Pancreas (tissue), 10 donors: ENCODE data around the gene YBX2. TPM values are rescaled to one million over a fixed set of nuclear protein-coding genes. Genes with fewer than 3 reads are reported as not detected.

Experiments
- ATAC-seq, 4 donors: fragments of 200-7000 bp; cut with Tn5 transposase; one replicate each; pipeline versions ENCODE4 v1.8.0 to v1.9.1; 2020; ENCODE audit warnings: mild to moderate bottlenecking in 4 of 4, moderate library complexity in 4 of 4
- DNase-seq, 6 donors: peaks; one replicate each; pipeline ENCODE4 v3.0.0-alpha.2; 2020
- FAIRE-seq: peaks from 2 replicates; lab custom pipeline; 2012; peaks lifted over from hg19 to GRCh38; lab: Jason Lieb, UNC
- H3K27ac ChIP-seq, 4 donors: fragments of 200-600 bp; sonication (generic); 1 replicate in 3 of 4; 2 replicates in 1 of 4; pipeline versions ENCODE4 v1.5.0 to v1.8.0; 2020
- H3K27me3 ChIP-seq, 4 donors: fragments of 200-600 bp; one replicate each; pipeline ENCODE4 v1.8.0; 2021
- H3K36me3 ChIP-seq, 3 donors: fragments of 200-600 bp; sonication (generic) in 1 of 3; one replicate each; pipeline versions ENCODE4 v1.5.0 to v1.8.0; 2020 to 2021
- H3K4me1 ChIP-seq, 3 donors: fragments of 200-600 bp; one replicate each; pipeline ENCODE4 v1.8.0; 2021
- H3K4me3 ChIP-seq, 4 donors: fragments of 200-600 bp; sonication (generic) in 2 of 4; one replicate each; pipeline versions ENCODE4 v1.5.0 to v1.8.0; 2020 to 2021
- H3K9me3 ChIP-seq, 4 donors: fragments of 200-600 bp; one replicate each; pipeline ENCODE4 v1.8.0; 2021
- CTCF ChIP-seq, 4 donors: fragments of 200-600 bp; sonication (generic) in 3 of 4; IDR thresholded peaks; one replicate each; pipeline versions ENCODE4 v1.5.0 to v1.8.0; 2021; ENCODE audit warnings: antibody characterized with exemption in 4 of 4
- WGBS, 2 donors: extraction: QIAGEN DNeasy Blood & Tissue Kit; methylation state at CpG; one replicate each; pipeline ENCODE4 v1.1.7; 2013; 5-methylcytosine and 5-hydroxymethylcytosine counted together
- intact Hi-C, 3 donors: fragments of 100-400 bp; cut with DNase I; formaldehyde crosslinking; loops; one replicate each; pipeline versions ENCODE4 v1.11.1 to v1.14.2; 2022
- polyA plus RNA-seq, 2 donors: library from polyadenylated mRNA; stranded (reverse); fragments of 200-250 nt; gene quantifications; one replicate each; pipeline ENCODE4 v1.2.3, GENCODE V29; 2013
- total RNA-seq, 6 donors: library from RNA; stranded (reverse); fragmentation: NEBNext Ultra II Directional in 4 of 6; extraction: Animal tissue kit (Norgen Biotek cat#: 25700) in 4 of 6; gene quantifications; one replicate each; pipeline versions ENCODE4 v1.2.1 to v1.2.4, GENCODE V29; 2021 to 2023
- donor health status: healthy with polysubstance abuse.
- donor health status: DM: no; HTN: no; CAD: no; lungs with moderate emphysema.
- donor health status: DM: no; HTN: no; CAD: no.
- donor health status: control.
- donor health status: control.
- donor health status: Bipolar disorder and iron deficiency.
- donor health status: DM: yes; HTN: yes; CAD: no.
- donor health status: DM: no; HTN: no; CAD: no.
- donor health status: DM: no; HTN: no; CAD: no.
- donor health status: DM: yes; HTN: yes; CAD: no.

YBX2 gene
- total and polyA plus RNA-seq, 8 donors = 0.12 to 1.2 (median 0.41) TPM

GRCh38 chr17:7304179-7304578, 9.7 kb upstream of the YBX2 start:
- Histone ChIP-seq H3K4me3 (no peak overlapping the region), H3K27ac (no peak overlapping the region), H3K27me3 (no peaks in the 10 kb centered on the region), H3K36me3 (no peaks in the 10 kb centered on the region), H3K9me3 (no peaks in the 10 kb centered on the region), H3K4me1 (peaks cover 0 to 2% (median 1%) of the 10 kb centered on the region in 3 donors)
- TF ChIP-seq CTCF (IDR thresholded peaks at IDR 0.05) = no peak
- ATAC-seq = no peak
- intact Hi-C loops = no loop called here
- FAIRE-seq = no peak
- WGBS, 2 donors = 90 to 95% methylated on average over 7 of the region's 7 CpGs
- no peak for DNase-seq

GRCh38 chr17:7296189-7296861, 1.9 kb upstream of the YBX2 start:
- ATAC-seq (peak; percentile 67 to 86 (median 82)), DNase-seq (peak; percentile 69 to 95 (median 85)), FAIRE-seq (no peak)
- H3K36me3 ChIP-seq = no peaks in the 10 kb centered on the region
- peaks cover 0 to 18% (median 13%) of the 10 kb centered on the region in 3 donors for H3K4me1 ChIP-seq
- TF ChIP-seq CTCF (IDR thresholded peaks at IDR 0.05) = peak; percentile 84 to 90 (median 88)
- H3K9me3 ChIP-seq = no peaks in the 10 kb centered on the region
- H3K27ac ChIP-seq = no peak overlapping the region
- peak overlapping the region in 1 of 4 donors; percentile 20 for H3K4me3 ChIP-seq
- no peaks in the 10 kb centered on the region for H3K27me3 ChIP-seq
- intact Hi-C loops = loop anchor here in 1 of 3 donors (10.0 kb wide), 1 partner anchor 252 kb away; the partner anchor contains the start of gene SLC16A11
- WGBS, 2 donors = 4 to 7% methylated on average over 51 of the region's 51 CpGs

- peak in 1 of 6 donors; percentile 25 for DNase-seq
- ATAC-seq = no peak
- intact Hi-C loops = loop anchor here in 1 of 3 donors (10.0 kb wide), 1 partner anchor 251 kb away; the partner anchor contains the start of gene SLC16A11
- 65 to 66% methylated on average over 41 to 42 of the region's 42 CpGs for WGBS, 2 donors
- peak overlapping the region in 2 of 4 donors; percentile 26 to 42 for H3K4me3 ChIP-seq
- no peaks in the 10 kb centered on the region for H3K36me3 ChIP-seq
- H3K27ac ChIP-seq = no peak overlapping the region
- peaks cover 0 to 18% (median 13%) of the 10 kb centered on the region in 3 donors for H3K4me1 ChIP-seq
- H3K9me3 ChIP-seq = no peaks in the 10 kb centered on the region
- no peak for TF ChIP-seq CTCF (IDR thresholded peaks at IDR 0.05)
- FAIRE-seq = no peak
- no peaks in the 10 kb centered on the region for H3K27me3 ChIP-seq
These were observed 1.1 kb upstream of the YBX2 start for GRCh38 chr17:7295230-7296180.

GRCh38 chr17:7293816-7294613, 424 bp downstream of the YBX2 start:
- H3K27me3 ChIP-seq = no peaks in the 10 kb centered on the region
- intact Hi-C loops = loop anchor here in 1 of 3 donors (10.0 kb wide), 1 partner anchor 249 kb away; the partner anchor contains the start of gene SLC16A11
- no peak for TF ChIP-seq CTCF (IDR thresholded peaks at IDR 0.05)
- no peak overlapping the region for H3K27ac ChIP-seq
- 10 to 12% methylated on average over 32 to 75 of the region's 75 CpGs for WGBS, 2 donors
- DNase-seq = peak; percentile 48 to 83 (median 66)
- ATAC-seq = peak in 3 of 4 donors; percentile 10 to 55 (median 18)
- no peaks in the 10 kb centered on the region for H3K36me3 ChIP-seq
- peaks cover 0 to 18% (median 13%) of the 10 kb centered on the region in 3 donors for H3K4me1 ChIP-seq
- no peak for FAIRE-seq
- no peaks in the 10 kb centered on the region for H3K9me3 ChIP-seq
- peak overlapping the region in 2 of 4 donors; percentile 26 to 42 for H3K4me3 ChIP-seq
